ENCODE measurements around the gene TRIO. TPM values are rescaled to one million over a fixed set of nuclear protein-coding genes. Genes with fewer than 3 reads are reported as not detected.

Gene TRIO
- total RNA-seq, 4 donors from 2014 or later = 67.4 to 103 (median 94.7) TPM

DNA sequence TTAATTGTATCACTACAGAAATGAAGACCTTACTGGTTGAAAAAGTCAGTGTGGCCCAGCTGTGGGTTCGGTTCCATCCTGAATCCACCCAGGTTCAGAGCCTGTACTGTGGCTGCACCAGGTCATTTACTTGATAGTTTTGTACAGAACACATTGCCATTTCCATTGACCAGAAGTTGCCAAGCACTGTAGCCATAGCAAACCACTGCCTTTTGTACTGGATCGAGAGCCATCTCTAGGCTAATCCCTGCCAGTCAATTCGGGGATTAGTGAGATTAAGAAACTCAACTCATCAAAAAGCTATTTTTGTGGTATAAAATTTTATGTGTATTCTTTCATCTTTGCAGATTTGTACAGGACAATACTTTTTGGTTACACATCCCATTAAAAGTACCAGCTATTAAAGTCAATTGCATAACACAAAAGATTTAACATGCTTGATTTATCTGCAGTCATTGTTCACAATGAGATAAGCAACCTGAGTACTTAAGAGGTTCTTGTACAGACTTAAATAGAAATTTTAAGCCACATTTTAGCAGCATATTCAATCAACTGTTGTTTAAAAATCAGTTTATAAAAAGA is 329.9 kb downstream of the TRIO start:
- H3K27me3 ChIP-seq = no peaks in the 10 kb centered on the region
- no peaks in the 10 kb centered on the region for H3K9me3 ChIP-seq
- intact Hi-C loops (cut with DNase I) = no loop called here
- TF ChIP-seq, protein P1, sequence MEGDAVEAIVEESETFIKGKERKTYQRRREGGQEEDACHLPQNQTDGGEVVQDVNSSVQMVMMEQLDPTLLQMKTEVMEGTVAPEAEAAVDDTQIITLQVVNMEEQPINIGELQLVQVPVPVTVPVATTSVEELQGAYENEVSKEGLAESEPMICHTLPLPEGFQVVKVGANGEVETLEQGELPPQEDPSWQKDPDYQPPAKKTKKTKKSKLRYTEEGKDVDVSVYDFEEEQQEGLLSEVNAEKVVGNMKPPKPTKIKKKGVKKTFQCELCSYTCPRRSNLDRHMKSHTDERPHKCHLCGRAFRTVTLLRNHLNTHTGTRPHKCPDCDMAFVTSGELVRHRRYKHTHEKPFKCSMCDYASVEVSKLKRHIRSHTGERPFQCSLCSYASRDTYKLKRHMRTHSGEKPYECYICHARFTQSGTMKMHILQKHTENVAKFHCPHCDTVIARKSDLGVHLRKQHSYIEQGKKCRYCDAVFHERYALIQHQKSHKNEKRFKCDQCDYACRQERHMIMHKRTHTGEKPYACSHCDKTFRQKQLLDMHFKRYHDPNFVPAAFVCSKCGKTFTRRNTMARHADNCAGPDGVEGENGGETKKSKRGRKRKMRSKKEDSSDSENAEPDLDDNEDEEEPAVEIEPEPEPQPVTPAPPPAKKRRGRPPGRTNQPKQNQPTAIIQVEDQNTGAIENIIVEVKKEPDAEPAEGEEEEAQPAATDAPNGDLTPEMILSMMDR (IDR thresholded peaks at IDR 0.05) = no peak
- TF ChIP-seq POLR2A (IDR thresholded peaks at IDR 0.05) = no peak
- no peak for DNase-seq
- 93 to 97% methylated on average over 3 of the region's 3 CpGs for WGBS, 2 donors
- no peak overlapping the region for H3K27ac ChIP-seq
- no peaks in the 10 kb centered on the region for H3K4me1 ChIP-seq
- H3K36me3 ChIP-seq = peaks cover 16 to 24% of the 10 kb centered on the region in 2 donors
- H3K4me3 ChIP-seq (replicated peaks in 1 of 3) = no peak overlapping the region

DNA sequence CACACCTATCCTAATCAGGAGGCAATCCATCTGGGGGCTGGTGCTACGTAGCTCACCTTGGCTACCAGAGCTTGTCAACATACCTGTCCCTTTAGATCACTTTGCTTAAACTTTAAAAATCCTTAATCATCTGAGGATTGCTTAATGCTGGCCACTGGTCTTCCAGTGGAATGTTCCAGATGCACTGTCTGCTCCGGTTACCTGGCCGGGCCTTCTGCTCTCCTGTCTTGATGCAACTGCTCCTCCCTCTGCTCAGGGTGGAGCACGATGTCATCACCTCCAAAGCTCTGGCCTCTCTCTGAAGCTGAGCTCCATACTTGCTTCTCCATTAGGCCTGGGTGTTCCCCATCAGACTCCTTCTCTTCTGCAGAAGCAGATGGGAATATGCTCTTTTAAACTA is 331.9 kb downstream of the TRIO start:
- H3K27ac ChIP-seq = no peak overlapping the region
- H3K27me3 ChIP-seq = no peaks in the 10 kb centered on the region
- H3K9me3 ChIP-seq = no peaks in the 10 kb centered on the region
- 98 to 99% methylated on average over 4 of the region's 4 CpGs for WGBS, 2 donors
- H3K4me3 ChIP-seq (replicated peaks in 1 of 3) = no peak overlapping the region
- intact Hi-C loops (cut with DNase I) = no loop called here
- peaks cover 16 to 29% of the 10 kb centered on the region in 2 donors for H3K36me3 ChIP-seq
- H3K4me1 ChIP-seq = no peaks in the 10 kb centered on the region
- no peak for DNase-seq
- no peak for TF ChIP-seq POLR2A (IDR thresholded peaks at IDR 0.05)
- TF ChIP-seq, protein P1 (IDR thresholded peaks at IDR 0.05) = no peak

DNA sequence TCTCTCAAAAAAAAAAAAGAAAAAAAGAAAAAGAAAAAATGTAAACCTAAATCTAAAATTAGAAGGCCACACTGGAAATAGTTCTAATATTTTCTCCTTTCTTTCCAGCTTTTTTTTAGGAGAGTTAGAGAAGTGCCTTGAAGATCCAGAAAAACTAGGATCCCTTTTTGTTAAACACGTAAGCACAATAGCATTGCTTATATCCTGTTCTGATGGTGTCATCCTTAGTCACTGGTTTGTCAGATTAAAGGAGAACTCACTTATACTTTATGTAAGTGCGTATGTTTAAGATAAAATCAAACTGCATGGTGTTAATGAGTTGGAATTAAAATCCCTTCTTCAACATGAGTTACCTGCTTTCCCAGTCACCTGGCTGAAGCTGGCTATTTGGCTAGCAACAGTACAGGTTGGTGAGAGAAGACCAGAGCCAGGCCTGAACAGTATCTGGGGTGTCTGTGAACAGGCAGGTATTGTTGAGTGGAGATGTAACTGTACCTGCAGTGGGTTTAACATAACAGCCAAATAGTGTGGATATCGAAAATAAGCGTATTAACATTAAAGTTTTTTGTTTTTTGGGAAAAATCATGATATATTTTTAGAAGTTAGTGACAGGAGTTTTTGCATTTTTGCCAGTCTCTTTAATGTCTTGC is 333.8 kb downstream of the TRIO start:
- TF ChIP-seq POLR2A (IDR thresholded peaks at IDR 0.05) = no peak
- TF ChIP-seq, protein P1 (IDR thresholded peaks at IDR 0.05) = no peak
- no peaks in the 10 kb centered on the region for H3K9me3 ChIP-seq
- no peak overlapping the region for H3K27ac ChIP-seq
- no peaks in the 10 kb centered on the region for H3K27me3 ChIP-seq
- H3K4me3 ChIP-seq (replicated peaks in 1 of 3) = no peak overlapping the region
- no peaks in the 10 kb centered on the region for H3K4me1 ChIP-seq
- peaks cover 13 to 35% of the 10 kb centered on the region in 2 donors for H3K36me3 ChIP-seq
- DNase-seq = no peak
- intact Hi-C loops (cut with DNase I) = no loop called here
- WGBS, 2 donors = 92 to 96% methylated on average over 4 of the region's 4 CpGs

DNA sequence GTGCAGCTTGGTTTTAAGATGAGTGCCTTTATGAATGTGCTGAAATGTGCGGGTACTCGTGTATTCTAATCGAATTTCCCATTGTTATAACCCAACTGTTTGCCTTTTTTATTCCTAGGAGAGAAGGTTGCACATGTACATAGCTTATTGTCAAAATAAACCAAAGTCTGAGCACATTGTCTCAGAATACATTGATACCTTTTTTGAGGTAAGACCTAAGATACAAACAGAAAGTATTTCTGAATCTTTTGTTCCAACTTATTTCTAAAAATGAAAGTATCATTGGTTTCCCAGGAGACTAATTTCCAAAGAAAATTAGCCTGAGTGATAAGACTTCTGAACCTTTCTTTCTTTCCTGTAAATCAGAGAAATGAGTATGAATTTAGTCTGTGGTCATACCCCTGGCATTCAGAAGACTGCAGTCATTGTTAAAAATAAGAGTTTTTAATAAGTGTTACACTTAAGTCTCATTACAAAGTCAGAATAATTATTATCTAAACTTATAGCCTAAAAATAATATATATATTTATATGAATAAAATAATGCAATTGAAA is 336.1 kb downstream of the TRIO start:
- no peak for TF ChIP-seq POLR2A (IDR thresholded peaks at IDR 0.05)
- TF ChIP-seq, protein P1 (IDR thresholded peaks at IDR 0.05) = no peak
- Histone ChIP-seq H3K4me1 (no peaks in the 10 kb centered on the region), H3K27ac (no peak overlapping the region), H3K4me3 (replicated peaks in 1 of 3) (no peak overlapping the region), H3K36me3 (peaks cover 23 to 40% of the 10 kb centered on the region in 2 donors), H3K9me3 (no peaks in the 10 kb centered on the region), H3K27me3 (no peaks in the 10 kb centered on the region)
- DNase-seq = no peak
- WGBS, 2 donors = 91% methylated on average over 3 of the region's 3 CpGs
- intact Hi-C loops (cut with DNase I) = no loop called here

DNA sequence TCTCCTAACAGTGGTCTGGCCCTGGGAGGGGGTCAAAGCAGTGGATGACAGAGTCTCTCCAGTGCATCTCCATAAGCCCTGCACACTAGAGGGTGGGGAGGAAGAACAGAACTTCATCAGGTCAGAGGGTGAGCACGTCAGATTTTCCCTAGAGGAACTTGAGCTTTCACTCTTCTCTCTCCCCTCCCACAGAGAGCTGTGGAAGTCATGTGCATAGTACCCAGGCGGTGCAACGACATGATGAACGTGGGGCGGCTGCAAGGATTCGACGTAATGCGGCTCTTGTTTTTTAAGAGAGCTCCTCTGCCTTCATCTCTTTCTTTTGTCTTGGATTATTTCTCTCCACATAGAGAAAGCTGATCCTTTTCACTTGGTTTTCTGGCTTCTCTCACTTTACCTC is 338.2 kb downstream of the TRIO start:
- Histone ChIP-seq H3K9me3 (no peaks in the 10 kb centered on the region), H3K36me3 (peaks cover 15 to 34% of the 10 kb centered on the region in 2 donors), H3K27me3 (no peaks in the 10 kb centered on the region), H3K4me3 (replicated peaks in 1 of 3) (no peak overlapping the region), H3K27ac (no peak overlapping the region), H3K4me1 (no peaks in the 10 kb centered on the region)
- 90 to 93% methylated on average over 8 of the region's 8 CpGs for WGBS, 2 donors
- TF ChIP-seq, protein P1 (IDR thresholded peaks at IDR 0.05) = no peak
- intact Hi-C loops (cut with DNase I) = no loop called here
- DNase-seq = no peak
